Measurements from ENCODE around the gene PUS7.
"Not testable (repeated sequence)": the region's sequence is repeated elsewhere in the genome, so short reads cannot be mapped to it uniquely, and the experiment has no call there.

The PUS7 gene

DNA sequence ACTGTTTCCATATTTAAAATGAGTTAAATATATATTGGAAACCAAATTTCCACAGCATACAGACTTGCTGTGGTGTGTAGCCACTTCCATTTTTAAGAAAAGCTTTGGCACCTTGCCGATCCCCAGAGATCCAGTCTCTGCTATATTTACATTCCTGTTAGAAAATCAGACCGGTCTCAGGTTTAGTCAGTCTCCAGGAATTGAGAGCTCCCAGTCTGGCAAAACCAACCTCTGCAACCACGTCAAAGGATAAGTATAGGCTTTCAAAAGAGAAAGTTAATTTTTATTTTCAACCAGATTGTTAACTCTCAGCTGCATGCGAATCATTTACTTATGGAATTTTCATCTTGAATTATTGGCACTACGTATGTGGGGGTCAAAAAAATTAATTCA lies 28.2 kb downstream of the PUS7 start:
- no peak for DNase-seq

DNA sequence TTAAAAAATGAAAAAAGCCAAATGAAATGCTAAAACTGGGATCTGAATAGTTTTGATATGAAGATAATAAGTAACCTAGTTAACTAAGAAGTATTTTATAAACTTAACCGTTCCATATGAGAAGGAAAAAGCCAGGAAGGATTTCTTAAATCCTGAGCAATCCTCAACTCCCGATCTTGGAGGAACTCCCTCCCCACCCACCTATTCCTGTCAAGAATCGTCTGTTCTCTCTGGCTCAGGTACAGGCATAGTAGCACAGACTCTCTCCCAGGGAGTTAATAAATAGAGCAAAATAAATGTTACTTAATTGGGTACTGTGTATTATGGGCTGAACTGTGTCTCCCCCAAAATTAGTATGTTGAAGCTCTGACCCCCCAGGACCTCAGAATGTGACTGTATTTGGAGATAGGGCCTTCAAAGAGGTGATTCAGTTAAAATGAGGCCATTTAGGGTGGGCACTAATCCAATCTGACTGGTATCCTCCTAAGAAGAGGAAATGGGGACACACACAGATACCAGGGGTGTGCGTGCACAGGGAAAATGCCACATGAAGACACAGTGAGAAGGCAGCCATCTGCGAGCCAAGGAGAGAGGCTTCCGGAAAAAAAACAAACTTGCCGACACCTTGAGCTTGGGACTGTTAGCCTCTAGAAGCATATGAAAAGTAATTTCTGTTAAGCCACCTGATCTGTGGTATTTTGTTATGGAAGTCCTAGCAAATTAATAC lies 28.7 kb downstream of the PUS7 start:
- no peak for DNase-seq

DNA sequence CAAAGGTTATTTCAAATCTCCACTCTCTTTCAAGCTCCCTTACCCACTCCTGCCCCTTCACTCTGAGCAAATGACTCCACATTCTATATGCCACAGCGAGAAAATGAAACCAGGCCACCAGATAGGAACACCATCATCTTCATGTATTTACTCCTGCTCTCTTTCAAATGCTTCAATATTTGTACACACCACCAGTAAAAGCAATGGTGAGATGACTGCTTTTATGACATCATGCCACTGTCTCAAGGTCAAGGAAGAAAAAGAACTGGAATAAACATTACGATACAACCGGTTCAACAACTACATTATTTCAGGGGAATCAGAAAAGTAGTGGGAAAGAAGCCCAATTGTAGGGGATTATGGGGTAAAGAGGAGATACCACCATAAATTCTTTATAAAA lies 32.7 kb downstream of the PUS7 start:
- DNase-seq, result no peak

DNA sequence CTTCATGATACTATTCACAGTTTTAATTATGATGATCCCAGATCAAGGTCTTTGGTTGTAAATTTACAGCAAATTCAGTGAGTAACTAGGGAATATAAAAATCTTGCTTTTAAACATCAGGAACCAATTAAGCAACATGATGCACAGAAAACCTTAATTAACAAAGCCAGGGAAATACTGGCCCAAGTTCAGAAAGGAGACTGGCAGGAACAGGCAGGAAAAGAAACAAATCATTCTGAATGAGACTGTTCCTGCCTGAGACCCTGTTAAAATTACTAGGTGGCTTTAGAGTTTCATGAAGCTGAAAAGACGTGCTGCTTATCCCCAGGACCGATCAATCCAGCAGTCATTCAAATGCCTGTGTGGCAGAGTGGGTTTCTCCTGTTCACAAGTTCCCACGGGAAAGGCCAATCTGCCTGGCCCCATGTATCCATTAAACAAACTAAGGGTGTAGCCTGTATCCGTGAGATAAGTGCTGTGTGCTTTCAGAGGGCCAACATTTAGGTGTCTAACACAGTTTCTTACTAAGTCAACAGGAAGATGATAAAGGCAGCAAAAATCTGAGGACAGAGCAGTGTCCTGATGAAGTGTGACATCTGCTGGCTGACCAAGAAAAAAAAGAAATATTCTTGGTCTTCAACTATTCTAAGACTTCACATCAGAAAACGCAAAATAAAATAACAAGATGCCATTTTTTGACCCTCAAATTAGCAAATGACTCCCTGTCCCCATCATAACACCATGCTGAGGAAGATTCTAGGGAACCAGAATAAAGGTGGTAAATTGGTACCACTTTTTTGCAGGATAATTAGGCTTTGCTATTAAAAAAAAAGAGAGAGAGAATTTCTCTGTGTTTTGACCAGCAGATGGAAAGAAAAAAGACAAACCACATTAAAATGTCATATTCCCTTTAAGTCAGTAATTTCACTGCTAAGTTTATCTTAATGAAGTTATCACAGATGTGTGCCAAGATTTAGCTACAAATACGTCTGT lies 34.2 kb downstream of the PUS7 start:
- no peak for DNase-seq

DNA sequence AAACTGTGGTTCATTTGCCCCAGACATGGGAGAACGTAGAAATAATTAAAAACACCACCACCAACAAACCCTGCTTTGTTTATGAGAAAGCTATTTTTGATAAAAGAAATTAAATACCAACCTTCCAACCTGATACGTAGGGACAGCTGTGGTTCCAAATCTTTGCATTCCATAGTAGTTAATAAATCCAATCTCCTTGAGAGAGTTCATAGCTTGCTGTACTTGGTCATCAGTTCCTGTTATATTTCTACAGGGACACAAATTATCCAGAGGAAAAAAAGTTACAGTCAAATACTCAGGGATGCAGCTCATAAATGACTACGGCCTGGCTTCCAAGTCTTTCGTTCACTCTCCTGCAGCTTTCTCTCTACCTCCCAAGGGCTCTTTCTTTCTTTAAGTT lies 41.1 kb downstream of the PUS7 start:
- DNase-seq, result no peak

DNA sequence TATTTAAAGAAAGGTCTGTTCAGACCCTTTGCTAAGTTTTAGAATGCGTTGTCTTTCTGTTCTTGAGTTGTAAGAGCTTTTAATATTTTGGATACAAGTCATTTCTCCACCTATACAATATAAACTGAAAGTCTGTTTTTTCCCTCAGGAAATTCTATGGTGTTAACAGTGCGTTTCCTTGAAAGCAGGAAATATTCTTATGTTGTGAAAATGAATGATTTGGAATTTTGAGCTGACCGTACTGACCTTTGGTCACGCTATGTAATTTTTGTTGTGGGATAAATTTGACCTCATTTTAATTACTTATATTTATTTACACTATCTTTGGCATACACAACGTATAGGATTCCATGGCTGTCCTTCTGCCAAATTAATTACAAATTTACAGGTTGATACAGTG lies 43.5 kb downstream of the PUS7 start:
- no peak for DNase-seq

DNA sequence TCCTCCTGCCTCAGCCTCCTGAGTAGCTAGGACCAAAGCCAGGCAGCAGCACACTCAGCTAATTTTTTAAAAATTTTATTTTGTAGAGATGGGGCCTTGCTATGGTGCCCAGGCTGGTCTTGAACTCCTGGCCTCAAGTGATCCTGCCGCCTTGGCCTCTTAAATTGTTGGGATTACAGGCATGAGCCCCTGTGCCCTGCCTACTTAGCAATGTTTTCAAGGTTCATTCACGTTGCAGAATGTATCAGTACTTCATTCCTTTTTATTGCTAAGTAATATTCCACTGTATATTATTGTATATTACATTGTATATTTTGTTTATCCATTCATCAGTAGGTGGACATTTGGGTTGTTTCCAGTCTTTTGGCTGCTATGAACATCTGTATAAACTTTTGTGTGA lies 44.2 kb downstream of the PUS7 start:
- DNase-seq, result no peak

DNA sequence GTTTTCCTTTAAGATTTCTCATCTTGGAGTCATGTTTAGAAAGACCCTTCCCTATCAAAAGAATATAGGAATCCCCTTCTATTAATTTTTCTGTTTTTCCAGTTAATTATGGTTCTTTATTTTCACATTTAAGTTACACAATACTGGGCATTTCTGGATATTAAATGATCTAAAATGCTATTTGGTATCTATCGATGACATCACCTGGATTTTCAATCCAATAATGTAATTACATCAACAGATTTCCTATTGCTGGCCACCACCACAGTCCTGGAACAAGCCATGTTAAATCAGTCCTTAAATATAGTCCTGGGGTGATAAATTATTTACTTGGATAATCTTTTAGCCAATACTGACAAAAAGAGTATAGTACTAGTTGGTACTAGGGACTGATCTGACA lies 48.0 kb downstream of the PUS7 start:
- no peak for DNase-seq

DNA sequence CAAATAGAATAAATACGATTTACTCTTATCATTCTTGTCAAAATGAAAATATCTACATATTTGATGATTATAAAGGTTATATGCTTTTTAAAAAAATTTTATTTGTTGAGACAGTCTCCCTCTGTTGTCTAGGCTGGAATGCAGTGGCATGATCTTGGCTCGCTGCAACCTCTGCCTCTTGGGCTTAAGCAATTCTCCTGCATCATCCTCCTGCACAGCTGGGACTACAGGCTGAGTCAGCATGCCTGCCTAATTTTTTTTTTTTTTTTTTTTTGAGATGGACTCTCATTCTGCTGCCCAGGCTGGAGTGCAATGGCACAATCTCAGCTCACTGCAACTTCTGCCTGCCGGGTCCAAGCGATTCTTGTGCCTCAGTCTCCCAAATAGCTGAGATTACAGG lies 48.9 kb downstream of the PUS7 start:
- DNase-seq, result peak; percentile 8

DNA sequence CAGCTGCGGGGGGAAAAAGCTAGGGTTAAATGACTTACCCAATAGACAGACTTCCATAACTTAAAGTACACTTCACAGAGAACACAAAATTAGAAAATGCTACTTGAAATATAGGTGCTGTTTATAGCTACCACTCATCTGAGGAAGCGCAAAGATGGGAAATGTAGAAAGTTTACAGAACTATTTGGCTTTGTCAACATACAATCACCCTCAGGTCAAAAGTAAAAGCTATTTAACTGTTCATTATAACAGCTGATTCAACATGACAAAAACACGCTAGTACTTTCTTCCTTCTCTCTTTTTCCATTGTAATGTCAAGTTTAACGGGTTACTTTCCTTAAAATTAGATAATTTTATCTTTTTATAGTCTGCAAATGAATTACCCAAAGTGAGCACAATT lies 51.2 kb downstream of the PUS7 start:
- no peak for DNase-seq

DNA sequence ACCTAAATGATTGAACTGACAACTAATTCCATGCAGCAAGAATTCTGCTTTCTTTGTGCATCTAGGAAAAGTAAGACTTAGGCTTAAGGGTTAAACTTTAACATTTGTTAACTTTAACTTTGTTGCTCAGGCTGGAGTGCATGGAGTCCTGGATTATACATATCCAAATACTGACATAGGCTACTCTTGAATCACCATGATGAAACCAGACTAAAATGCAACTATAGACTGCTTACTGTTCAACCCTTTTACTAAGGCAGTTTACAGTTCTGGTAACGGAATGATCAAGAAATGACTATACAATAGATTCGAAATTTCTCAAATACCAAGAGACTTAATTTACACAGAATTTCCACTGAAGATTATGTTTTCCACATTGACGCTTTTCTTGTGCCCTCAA lies 52.0 kb downstream of the PUS7 start:
- no peak for DNase-seq

DNA sequence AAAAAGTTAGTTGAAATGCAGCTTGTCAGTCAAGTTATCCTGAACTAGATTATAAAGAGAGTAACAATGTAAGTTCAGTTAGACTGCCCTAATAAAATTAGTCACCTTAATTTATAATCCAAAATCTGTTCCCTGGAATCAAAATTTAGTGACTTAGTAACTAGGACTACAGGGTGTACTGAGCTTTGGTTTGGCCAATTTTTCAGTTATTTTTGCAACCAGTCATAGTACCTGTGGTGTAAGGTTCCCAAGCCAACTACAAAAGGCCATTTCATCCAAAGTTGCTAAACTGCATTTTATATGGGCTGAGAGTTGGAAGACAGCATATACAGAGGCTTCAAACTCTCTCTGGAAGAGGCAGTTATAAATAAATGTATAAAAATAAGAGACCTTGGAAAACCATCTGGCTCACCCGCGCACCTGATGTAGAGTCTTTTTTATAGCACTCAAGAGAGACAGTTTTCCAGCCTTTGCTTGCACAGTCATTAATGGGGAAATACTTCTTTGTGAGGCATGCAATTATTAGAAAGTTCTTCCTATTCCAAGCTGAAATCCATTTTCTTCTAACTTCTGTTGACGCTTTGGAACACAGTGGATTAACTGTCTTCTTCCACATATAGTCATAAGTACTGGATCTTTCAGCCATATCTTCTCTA lies 59.2 kb downstream of the PUS7 start:
- DNase-seq, result no peak

DNA sequence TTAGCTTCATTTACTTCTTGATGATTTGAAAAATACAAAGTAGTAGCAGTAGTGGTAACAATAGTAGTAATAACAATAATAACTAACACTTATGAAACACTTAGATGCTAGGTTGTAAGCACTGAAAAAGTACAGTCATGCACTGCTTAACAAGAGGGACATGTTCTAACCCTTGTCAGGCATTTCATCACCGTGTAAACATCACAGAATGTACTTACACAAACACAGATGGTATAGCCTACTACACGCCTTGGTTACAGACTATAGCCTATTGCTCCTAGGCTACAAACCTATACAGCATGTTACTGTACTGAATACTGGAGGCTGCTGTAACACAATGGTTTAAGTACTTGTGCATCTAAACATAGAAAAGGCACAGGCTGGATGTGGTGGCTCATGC lies 60.6 kb downstream of the PUS7 start:
- no peak for DNase-seq

DNA sequence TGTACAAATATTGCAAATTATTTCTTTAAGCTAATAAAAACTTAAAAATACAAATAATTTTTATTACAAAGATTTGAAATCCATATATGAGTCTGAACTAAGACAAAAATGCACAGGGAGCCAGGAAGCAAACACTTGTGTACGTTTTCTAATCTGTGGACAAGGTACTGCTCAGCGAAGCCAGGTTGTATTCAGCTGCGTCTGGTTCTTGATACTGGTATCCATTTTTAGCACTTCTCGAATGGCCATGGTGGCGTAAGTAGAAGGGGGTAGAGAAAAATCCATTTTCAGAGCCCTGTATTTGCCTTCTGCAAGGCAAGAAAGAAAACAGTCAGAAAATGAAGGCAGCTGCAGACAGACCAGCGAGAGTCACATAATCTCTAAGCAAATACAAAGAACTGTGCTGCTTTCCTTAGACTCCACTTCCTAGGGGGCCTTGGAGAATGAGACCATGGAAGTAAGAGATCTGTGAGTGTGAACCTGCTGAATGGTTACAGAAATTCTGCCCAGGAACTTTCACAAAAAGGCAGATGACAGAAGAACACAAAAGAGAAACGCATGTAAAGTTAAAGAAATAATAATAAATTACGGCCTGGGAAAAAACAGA lies 64.3 kb downstream of the PUS7 start:
- no peak for DNase-seq

DNA sequence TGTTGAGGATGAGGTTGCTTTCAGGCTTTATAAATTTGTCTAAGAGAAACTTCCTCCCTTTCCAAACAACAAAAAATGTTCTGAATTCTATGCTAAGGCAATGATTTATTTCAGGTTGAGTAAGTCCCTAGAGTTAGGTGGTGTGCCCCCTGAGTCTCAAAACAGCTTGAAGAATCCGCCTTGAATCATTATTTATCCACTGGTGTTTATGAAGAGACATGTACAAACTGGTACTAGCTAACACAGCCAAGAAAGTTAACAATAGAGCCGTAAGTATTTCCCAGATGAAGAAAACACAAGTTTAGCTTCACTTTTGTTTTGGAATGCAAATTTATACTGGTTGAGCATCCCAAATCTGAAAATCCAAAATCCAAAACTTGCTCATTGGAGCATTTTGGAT lies 67.2 kb downstream of the PUS7 start:
- no peak for DNase-seq

DNA sequence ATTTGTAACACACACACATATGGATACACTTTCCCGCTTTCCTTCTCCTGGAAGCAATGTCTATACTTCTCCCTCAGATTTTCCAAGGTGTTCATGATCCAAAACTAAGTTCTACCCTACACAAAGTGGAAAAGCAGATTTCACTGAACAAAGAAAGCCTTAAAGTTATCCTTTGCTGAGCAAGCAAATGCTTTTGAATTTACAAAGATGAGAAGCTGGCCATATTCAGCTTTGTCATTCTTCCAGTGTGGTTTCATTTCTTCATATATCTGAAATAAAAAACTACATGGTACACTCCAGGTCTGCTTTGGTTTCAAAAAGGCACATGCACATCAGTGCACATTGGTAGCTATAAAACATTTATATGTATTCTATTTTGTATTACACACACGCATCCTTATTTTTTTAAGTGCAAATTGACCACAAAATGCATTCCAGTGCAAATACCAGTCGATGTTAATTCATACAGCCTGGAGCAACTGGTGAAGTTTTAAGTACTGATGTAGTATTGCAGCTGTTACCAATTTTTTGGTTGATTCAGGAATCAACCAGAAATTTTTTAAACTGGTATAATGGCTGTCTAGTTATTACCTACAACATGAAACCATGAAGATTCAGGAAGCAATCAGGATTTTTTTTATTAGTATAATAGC lies 67.8 kb downstream of the PUS7 start:
- no peak for DNase-seq

DNA sequence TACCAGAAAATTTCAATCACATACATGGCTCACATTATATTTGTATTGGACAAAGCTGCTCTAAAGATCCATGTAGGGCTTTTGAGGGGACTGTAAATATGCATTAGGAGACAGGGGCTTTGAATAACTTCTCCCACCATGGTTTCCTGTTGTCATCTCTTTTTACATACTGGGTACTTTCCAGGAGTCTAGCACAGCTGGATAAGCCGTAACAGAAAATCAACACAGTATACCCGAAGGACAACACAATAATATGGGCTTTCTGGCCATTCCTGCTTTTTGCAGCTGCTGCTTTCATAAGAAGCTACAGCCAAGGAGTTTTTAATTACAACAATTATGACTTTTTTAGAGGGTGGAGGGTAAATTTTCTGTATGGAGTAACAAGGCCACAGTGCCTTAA lies 70.0 kb downstream of the PUS7 start:
- DNase-seq, result no peak

DNA sequence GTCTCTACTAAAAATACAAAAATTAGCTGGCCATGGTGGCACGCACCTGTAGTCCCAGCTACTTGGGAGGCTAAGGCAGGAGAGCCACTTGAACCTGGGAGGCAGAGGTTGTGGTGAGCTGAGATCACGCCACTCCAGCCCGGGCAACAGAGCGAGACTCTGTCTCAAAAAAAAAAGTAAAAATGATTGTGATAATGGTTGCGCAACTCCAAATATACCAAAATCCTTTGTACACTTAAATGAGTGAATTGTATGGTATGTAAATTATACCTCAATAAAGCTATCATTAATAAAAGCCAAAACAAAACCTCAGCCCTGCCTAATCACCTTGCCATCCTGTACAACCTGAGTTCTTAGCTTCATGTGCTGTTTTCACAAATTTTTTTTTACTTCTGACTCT lies 71.2 kb downstream of the PUS7 start:
- not testable (repeated sequence) for DNase-seq

DNA sequence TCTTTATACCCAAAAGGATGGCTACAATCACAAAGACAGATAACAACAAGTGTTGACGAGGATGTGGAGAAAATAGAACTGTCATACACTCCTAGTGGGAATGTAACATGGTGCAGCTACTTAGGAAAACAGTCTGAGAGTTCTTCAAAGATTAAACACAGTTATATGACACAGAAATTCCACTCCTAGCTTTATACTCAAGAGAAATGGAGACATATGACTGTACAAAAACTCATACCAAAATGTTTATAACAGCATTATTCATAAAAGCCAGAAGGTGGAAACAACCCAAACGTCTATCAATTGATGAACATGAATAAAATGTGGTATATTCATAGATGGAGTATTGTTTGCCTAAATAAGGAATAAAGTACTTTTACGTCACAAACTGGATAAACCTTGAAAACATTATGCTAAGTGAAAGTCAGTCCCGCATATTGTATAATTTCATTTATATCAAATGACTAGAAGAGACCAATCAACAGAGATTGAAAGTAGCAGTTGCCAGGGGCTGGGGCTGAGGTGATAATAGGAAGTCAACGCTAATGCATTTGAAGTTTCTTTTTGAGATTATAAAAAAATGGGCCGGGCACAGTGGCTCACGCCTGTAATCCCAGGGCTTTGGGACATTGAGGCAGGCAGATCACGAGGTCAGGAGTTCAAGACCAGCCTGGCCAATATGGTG lies 71.8 kb downstream of the PUS7 start:
- DNase-seq, result no peak

DNA sequence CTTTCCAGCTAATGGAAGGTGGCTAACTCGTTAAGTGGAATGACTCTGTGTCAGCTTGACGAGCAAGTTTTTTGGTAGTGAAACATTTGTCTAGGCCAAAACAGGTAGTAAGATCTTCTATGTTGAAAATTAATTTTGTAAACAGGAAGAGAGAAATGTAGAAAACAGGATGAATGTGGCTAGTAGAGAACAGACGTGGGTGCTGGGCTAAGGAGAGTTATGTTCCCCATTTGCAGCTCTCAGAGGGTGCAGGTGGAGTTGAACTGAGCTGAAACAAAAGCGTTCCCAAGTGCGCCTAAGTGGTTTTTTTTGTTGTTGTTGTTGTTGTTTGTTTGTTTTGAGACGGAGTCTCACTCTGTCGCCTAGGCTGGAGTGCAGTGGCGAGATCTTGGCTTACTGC lies 73.9 kb downstream of the PUS7 start:
- DNase-seq, result no peak

DNA sequence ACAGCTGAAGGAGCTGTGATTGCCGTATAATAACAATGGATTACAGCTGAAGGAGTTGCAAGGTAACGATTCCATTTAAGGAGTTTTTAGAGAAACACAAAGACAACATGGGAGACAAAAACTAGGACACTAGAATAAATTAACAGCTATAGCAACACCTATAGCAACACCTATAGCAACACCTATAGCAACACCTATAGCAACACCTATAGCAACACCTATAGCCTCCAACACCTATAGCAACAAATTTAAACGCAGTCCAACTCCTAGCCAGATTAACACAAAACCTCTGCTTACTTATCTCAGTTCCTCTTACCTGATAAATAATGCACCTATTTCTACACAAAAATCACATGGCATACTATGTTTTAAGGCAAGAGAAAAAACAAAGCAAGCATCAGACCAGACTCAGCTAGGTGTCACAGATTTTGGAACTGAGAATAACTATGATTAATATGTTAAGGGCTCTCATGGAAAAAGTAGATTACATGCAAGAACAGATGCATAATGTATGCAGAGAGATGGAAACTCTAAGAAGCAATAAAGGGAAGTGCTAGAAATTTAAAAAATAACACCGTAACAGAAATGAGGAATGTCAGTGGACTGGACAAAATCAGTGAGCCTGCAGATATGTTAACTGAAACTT lies 77.6 kb downstream of the PUS7 start:
- DNase-seq, result no peak

DNA sequence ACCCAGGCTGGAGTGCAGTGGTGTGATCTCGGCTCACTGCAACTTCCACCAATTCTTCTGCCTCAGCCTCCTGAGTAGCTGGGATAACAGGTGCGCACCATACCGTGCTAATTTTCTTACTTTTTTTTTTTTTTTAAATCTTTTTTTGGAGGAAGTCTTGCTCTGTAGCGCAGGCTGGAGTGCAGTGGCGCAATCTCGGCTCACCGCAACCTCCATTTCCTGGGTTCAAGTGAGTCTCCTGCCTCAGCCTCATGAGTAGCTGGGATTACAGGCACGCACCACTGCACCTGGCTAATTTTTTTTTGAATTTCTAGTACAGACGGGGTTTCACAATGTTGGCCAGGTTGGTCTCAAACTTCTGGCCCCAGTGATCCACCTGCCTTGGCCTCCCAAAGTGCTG lies 79.9 kb downstream of the PUS7 start:
- not testable (repeated sequence) for DNase-seq

All from suppressor macrophage treated with lipopolysaccharide for 4 hours (primary cell).